GM21528 (cell line): ENCODE data around the gene UBAC1.
"Not testable (repeated sequence)": the region's sequence is repeated elsewhere in the genome, so short reads cannot be mapped to it uniquely, and the experiment has no call there.

Source experiments
- ATAC-seq: cut with Tn5 transposase; IDR thresholded peaks from one replicate; pipeline ENCODE4 v1.9.1; 2021; ENCODE audit warnings: mild to moderate bottlenecking, moderate library complexity; ENCODE audit not compliant: unreplicated experiment, low FRiP score

Gene UBAC1

DNA sequence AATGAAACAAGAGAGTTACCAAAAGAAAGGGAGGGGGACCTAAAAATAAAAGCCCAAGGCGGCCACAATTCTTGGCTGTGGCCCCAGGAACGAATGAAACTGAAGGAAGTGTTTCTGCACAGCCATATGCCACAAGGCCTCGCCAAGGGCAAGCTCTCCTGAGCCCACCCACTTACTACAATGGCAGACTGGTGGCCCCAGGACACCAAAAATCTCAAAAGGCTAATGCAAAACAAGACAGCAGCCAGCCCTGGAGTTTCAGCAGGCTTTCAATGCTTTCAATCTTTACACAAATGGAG is 57.9 kb downstream of the UBAC1 start:
- ATAC-seq = no peak

DNA sequence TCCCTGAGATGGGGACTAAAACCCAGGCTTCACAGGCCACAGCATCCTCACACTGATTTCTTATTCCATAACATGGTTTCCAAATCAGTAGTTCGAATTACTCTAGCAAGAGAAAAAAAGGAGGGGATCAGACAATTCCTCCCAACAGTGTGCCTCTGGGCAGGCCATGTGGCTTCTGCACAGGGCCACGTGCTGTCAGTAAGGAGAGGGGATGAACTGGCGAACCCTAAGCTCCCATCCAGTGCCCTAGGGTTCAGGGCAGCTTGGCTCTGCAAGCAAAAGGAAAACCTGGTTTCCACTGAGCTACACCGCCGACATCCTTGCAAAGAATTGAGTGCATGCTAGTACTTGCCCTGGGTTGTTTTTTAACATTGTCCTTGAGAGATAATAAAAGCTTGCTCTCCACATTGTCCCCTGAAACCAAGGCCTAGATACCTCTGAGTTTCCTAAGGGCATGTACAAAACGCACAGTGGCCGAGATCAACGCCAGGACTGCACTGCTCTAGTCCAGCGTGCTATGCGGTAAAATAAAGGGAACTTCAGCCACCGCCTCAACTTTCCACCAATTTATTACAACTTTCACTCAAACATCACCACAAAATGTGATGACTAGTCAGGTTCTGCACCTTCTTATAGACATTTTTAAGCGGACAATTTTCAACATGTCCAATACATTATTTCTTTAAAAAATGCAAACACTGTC is 58.4 kb downstream of the UBAC1 start:
- no peak for ATAC-seq

DNA sequence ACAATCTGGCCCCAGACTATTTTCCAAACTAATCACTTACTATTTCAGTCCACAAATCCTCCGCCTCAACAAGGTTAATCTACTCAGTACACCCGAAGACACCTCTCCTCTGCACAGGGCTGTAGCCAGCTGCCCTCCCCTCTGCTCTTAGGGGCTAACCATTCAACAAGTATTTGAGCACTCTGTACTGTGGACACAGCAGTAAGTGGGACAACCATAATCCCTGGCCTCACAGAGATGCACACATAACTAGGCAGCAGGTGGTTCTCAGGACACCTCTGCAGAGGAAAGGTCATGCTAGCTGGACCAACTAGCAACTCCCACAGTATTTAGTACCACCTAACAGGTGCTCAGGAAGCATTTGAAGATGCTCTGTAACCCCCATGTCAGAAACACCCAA is 59.3 kb downstream of the UBAC1 start:
- no peak for ATAC-seq

DNA sequence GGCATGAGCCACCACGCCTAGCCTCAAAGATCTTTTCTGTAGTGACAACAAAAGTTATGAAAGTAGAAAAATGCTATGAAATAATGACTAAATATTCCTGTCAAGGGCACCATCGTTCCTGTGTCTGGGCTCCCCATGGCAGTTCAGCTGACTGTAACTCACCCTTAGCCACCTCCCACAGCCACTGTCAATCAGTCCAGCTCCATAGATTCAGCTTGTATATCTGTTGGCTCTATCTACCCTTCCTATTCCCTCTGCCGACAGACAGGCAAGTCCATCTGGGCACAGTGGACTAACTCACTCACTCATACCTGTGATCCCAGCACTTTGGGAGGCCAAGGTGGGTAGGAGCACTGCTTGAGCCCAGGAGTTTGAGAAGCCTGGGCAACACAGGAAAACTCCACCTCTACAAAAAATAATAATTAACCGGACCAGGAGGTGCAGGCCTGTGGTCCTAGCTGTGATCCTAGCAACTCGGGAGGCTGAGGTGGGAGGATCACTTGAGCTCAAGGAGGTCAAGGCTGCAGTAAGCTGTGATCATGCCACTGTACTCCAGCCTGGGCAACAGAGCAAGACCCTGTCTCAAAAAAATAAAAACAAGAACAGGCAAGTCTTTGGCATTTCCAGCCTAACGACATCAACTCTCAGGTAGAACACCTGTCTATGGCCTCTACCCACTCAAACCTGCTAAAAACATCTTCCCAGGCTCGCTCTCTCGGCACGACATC is 60.0 kb downstream of the UBAC1 start:
- no peak for ATAC-seq

DNA sequence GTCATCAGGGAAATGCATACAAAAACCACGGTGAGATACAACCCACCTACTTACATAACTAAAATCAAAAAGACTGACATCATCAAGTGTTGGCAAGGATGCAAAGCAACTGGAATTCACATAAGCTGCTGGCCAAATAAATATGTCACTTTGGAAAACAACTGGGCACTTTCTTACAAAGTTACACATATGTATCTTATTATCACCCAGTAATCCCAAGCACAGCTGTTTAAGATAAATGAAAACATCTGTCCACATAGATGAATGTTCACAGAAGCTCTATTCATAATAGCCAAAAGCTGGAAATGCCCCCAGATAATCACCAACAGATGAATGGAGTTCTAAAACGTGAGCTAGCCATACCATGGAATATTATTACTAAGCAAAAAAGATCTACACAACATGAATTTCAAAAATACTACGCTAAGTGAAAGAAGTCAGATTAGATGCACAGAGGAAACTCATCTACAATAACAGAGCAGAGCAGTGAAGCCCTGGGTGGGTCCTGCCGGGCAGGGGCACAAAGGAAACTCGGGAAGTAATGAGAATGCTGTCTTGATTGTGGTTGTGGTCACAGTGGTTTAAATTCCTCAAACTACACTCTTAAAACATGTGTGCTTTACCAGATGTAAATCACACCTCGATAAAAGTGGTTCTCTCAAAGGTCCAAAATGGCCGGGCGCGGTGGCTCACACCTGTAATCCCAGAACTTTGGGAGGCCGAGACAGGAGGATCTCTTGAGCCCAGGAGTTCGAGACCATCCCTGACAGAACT is 62.4 kb downstream of the UBAC1 start:
- ATAC-seq = no peak

DNA sequence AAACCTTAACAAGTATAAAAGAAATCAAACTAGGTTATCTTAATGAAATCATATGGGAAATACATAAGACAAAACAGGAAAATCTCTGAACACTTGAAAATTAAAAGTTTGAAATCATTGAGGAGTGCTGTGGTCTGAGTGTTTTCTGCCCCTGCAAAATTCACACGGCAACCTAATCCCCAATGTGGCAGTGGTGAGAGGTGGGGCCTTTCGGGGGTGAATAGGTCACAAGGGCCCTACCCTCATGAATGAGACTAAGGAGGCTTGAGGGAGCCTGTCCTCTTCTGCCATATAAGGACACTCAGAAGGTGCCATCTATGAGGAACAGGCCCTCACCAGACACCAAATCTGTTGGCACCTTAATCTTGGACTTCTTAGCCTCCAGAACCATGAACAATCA is 64.5 kb downstream of the UBAC1 start:
- no peak for ATAC-seq

DNA sequence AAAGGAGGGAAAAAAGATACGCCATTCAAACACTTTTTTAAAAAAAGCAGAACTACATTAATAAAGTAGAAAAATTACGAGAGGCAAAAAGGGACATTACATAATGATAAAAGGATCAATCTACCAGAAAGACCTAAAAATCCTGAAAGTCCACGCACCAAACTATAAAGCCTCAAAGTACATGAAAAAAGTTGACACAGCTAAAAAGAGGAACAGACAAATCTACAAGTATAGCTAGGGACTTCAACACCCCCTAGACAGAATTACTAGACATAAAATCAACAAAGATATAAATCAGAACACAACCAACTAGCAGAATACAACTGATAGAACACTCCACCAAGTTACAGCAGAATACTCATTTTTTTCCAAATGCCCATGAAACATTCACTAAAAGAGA is 65.0 kb downstream of the UBAC1 start:
- ATAC-seq = no peak

DNA sequence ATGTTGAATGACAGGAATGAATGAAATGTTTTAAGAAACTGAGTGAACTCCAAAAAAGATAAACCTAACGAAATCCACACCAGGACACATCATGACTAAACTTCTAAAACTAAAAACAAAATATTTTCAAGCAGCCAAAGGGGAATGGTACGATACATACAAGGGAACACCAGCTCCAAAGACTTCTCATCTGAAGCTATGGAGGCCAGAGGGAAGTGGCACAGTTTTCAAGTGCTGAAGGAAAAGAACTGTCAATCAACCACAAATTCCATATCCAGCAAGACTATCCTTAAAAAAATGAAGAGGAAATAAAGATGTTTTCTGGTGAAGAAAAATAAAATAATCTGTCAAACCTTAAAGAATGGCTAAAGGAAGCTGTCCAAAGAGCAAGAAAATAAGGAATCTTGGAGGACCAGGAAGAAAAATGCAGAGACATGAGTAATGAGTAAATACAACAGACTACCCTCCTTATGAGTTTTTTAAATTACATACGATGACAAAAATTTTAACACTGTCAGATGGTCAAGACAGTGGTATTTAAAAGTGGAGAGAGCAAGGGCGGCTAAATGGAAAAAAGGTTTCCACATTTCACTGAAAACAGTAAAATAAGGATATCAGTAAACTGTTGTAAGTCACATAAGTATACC is 65.8 kb downstream of the UBAC1 start:
- no peak for ATAC-seq

DNA sequence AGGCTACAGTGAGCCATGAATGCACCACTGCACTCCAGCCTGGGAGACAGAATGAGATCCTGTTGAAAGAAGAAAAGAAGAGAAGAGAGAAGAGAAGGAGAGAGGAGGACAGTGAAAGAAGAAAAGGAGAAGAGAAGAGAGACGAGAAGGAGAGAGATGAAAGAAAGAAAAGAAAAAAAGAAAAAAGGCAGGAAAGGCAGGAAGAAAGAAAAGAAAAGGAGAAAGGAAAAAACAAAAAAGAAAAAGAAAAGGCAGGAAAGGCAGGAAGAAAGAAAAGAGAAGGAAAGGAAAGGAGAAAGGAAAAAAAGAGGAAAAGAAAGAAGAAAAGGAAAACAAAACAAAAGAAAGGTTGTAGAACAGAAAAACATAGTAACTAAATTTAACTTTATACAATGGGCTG is 68.1 kb downstream of the UBAC1 start:
- no peak for ATAC-seq

DNA sequence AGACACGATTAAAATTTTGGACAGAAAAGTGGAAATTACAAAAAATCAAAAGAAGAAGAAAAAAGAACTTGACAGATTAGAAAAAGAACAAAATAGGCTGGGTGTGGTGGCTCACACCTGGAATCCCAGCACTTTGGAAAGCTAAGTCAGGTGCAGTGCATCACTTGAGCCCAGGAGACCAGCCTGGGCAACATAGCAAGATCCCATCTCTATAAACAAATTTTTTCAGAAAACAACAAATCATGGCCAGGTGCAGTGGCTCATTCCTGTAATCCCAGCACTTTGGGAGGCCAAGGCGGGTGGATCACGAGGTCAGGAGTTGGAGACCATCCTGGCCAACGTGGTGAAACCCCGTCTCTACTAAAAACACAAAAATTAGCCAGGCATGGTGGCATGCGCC is 68.8 kb downstream of the UBAC1 start:
- ATAC-seq = not testable (repeated sequence)

DNA sequence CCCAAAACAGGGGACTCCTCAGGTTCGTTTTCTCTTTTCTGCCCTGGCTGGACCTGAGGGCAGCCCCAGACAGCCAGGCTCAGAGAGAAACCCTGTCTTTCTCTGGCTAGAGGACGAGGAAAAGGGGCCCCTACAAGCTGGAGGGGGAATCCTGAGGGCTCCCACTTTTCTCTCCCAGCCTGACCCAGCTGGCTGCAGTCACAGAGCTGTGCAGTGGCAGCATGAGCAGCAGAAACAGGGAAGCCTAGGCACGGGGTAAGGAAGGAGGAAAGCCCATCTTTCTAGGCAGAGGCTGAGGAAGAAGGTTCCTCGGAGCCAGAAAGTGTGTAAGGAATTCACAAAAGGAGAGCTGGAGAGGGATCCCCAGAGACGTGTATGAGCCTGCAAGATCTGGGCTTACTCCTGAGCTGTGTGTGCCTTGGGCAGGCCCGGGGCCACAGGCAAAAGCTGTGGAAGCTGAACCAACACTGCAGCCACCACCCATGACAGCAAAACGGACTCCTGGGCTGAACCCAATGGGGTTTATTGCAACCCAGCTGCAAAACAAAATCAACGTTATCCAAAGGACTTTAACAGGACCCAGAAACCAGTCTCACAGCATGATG is 70.0 kb downstream of the UBAC1 start:
- ATAC-seq = no peak

DNA sequence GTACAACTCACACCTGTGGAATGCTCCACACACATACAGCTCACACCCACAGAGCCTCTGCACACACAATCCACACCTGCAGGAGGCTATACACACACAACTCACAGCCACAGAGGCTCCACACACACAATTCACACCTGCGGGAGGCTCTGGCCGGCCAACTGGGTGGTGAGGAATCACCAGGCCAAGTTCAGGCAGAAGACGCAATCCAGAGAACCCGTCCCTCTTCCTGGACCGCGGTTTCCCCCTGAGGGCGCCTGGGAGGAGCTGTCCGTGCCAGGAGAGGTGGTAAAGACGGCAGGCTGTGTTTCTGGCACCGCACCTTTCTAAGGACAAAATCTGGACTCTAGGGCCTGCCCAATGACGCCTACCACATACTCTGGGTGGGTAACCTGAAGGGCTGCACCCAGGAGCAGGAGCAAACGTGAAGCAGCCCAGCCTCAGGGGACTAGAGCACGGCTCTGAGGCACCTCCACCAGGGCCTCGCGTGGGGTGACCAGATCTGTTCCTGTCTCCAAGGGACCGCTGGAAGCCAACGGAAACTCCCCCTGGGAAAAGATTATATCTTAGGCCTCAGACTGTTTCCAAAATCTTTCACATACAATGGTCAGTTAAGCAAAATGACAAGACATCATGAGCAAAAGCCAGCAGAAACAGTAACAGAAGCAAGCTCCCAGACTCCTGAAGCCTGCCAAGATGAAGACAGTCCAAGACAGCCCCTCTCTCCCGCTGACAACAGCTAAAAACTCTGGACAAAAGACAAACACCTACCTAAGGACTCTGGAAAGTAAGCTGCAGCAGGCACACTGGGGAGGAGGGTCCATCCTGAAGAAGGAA is 70.8 kb downstream of the UBAC1 start:
- no peak for ATAC-seq

DNA sequence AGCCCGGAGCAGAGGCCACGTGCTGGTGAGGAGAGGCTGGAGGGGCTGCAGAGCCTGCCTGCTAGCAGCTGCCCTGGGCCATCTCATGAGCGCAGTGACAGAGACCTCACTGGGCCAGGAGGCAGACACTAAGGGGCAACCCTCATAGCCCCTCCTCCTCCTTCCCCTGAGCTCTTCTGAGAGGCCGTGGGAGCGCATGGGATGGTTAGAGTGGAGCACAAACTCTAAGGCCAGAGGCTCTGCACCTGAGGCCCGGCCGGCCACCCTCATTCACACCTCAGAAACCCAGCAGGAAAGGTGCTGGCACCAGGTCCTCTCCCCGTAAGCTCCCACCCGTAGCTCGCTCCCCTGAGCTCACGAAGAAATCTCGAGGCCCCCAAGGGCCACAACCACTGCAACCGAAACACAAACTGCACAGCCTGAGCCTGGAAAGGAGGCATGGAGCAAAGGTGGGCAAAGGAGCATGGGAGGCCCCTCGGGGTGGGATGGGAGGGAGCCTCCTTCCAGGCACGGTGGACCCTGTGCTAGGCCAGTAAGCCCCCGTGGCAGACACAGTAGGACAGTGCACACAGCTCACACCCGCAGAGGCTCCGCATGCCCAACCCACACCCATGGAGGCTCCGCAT is 71.5 kb downstream of the UBAC1 start:
- no peak for ATAC-seq

DNA sequence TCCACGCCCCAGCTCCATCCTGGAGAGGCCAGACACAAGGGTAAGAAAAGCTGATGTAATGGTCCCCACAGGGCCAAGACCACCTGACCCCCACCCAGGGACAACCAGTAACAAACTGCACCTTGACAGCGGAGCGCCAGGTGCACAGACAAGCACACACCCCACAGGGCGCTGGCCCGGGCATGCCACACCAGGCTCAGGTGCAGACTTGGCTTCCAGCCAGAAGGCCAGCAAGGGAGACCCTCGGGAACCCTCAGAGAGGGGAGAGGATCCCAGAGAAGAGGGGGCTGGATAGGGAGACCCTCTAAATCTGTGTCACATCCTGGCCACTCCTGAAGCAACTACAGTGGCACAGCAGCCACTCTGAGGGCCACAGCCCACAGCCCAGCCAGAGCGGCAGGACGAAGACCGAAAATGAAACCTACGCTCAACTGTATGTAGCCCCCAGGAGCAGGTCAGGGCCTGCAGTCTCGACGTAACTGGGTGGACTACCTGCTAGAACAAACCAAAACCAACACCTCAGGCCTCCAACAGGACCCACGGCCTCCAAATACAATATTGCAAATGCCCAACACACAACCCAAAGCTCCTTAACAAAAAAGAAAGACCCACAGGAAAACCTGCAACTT is 72.3 kb downstream of the UBAC1 start:
- ATAC-seq = no peak

DNA sequence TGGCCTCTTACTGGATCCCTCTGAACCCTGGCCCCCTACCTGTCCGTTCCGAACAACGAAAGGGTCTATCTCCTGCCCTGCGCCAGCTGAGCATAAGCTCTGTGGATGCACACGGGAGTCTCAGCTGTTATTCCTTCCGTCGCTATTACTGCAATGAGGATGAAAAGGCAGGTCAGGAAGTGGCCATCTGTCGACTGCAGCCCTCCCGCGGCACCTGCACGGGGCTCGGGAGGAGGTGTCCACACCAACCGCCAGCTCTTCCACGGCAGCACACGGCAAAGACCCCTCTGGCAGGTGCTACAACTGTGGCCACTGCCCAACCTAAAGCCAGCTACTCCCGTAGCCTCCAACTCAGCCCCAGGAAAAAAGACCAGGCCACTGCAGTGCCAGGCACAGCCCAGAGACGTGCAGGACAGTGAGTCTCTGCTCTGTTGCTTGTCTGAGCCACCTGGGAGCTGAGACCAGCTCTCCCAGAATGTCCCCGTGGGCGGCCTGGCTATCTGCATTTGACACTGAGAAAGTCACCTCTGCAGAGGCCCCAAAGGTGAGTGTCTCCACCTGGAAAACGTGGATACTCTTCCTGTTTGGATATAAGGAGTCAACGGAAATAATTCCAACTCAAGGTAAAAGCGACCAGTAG is 72.9 kb downstream of the UBAC1 start:
- no peak for ATAC-seq

DNA sequence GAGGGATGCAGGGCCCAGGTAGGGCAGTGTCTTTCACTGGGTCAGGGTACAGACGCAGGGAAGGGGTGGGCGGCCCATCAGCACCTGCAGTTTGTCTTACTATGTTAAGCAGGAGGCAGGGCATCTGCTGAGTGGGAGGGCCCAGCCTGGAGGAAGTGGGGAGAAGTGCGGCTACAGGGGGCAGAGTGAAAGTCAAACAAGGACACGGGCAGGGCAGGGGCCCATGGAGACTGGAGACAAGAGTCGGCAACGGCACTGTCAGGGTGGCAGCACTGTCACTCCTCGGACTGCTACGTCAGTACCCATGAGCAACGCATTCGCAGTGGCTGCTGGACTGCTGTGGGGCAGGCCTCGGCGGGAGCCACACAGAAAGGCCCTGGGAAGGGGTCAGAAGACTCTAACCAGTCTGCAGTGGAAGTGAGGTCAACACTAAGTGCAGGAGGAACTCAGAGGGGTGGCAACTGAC is 73.6 kb downstream of the UBAC1 start:
- no peak for ATAC-seq

DNA sequence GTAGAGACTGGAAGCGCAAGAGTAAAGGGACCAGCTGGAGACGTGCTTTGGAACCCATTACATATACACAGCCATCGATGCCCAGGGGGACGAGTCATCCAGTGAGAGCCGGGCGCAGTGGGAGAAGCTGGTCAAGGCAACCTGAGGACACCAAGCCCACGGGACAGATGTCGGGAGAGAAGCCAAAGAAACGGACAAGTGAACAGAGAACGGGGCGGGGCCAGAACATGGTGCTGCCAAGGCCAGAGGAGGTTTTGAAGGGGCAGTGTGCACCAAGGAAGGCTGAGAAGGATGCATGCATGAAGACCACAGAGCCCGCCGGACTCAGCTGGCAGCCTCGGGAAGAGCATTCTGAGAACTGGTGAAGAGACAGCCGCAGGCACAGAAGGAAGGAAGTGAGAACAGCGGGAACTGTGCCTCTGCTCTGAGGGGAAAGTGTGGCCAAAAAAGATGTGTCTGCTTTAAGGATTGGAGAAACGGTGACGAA is 74.1 kb downstream of the UBAC1 start:
- no peak for ATAC-seq
